Natural killer cell treated with Interleukin-12 subunit alpha and Interleukin-12 subunit beta and Interleukin-15 and Interleukin-18, amount 100 ng/mL, for 72 hours (primary cell): ENCODE results near the gene ACKR2. TPM values are rescaled to one million over a fixed set of nuclear protein-coding genes. Genes with fewer than 3 reads are reported as not detected.

Experiments used
- ATAC-seq, 2 donors: fragments of 150-1000 bp; cut with Tn5 transposase in 1 of 2; sonication (Bioruptor Pico), chemical (Tn5 transposase) in 1 of 2; 2 replicates each; pipeline ENCODE4 v1.10.0; 2021
- DNase-seq: peaks from one replicate; pipeline ENCODE4 v3.0.0; 2022; ENCODE audit warnings: low spot score
- H3K27ac Mint-ChIP-seq, 2 donors: 1 replicate in 1 of 2; 2 replicates in 1 of 2; pipeline ENCODE4 v1.8.0; 2022; ENCODE audit warnings: mixed read lengths in 2 of 2, mild to moderate bottlenecking in 1 of 2, moderate library complexity in 1 of 2
- H3K27me3 Mint-ChIP-seq, 2 donors: 1 replicate in 1 of 2; 2 replicates in 1 of 2; pipeline ENCODE4 v1.8.0; 2022; ENCODE audit warnings: mixed read lengths in 2 of 2
- H3K36me3 Mint-ChIP-seq: one replicate; pipeline ENCODE4 v1.8.0; 2022; ENCODE audit warnings: mixed read lengths
- H3K4me1 Mint-ChIP-seq, 2 donors: 1 replicate in 1 of 2; 2 replicates in 1 of 2; pipeline ENCODE4 v1.8.0; 2022; ENCODE audit warnings: low read depth in 2 of 2, mixed read lengths in 2 of 2, mild to moderate bottlenecking in 1 of 2
- H3K4me3 Mint-ChIP-seq: one replicate; pipeline ENCODE4 v1.8.0; 2022; ENCODE audit warnings: mixed read lengths
- H3K9me3 Mint-ChIP-seq: 2 replicates; pipeline ENCODE4 v1.8.0; 2022; ENCODE audit warnings: mixed read lengths
- total RNA-seq, 2 donors: library from RNA; stranded (reverse); gene quantifications; one replicate each; pipeline ENCODE4 v1.2.3, GENCODE V29; 2022

The ACKR2 gene
- total RNA-seq: 10 to 100 TPM in 1 of 2 donors, 1 to 10 TPM in 1; 2.3 to 11.5 TPM

- peaks cover under 1% of the 10 kb centered on the region for H3K36me3 Mint-ChIP-seq
- no peak within 1 kb of the TSS for H3K27ac Mint-ChIP-seq
- DNase-seq: no peak
- H3K4me3 Mint-ChIP-seq: no peak within 1 kb of the TSS
- peaks cover 3 to 10% of the 10 kb centered on the region in 2 donors for H3K4me1 Mint-ChIP-seq
- H3K9me3 Mint-ChIP-seq: no peaks in the 10 kb centered on the region
- H3K27me3 Mint-ChIP-seq: peaks cover 11 to 38% of the 10 kb centered on the region in 2 donors
- ATAC-seq: no peak
These were observed at the start of gene ACKR2 for GRCh38 chr3:42809202-42809601. TSS of gene ACKR2 (plus strand) at chr3:42809445. CDS start at chr3:42864503, 55,058 bp downstream.

- no peak overlapping the region for H3K27ac Mint-ChIP-seq
- peaks cover 0 to 15% of the 10 kb centered on the region in 2 donors for H3K27me3 Mint-ChIP-seq
- H3K4me1 Mint-ChIP-seq: no peaks in the 10 kb centered on the region
- no peaks in the 10 kb centered on the region for H3K36me3 Mint-ChIP-seq
- no peak overlapping the region for H3K4me3 Mint-ChIP-seq
- no peak for ATAC-seq
- no peaks in the 10 kb centered on the region for H3K9me3 Mint-ChIP-seq
- no peak for DNase-seq
These were observed 47.1 kb upstream of the ACKR2 start for GRCh38 chr3:42762046-42762724.

- Mint-ChIP-seq H3K9me3 (no peaks in the 10 kb centered on the region), H3K36me3 (no peaks in the 10 kb centered on the region), H3K4me3 (no peak overlapping the region), H3K27ac (no peak overlapping the region), H3K27me3 (peaks cover 0 to 15% of the 10 kb centered on the region in 2 donors), H3K4me1 (no peaks in the 10 kb centered on the region)
- ATAC-seq (no peak), DNase-seq (no peak)
These were observed 46.2 kb upstream of the ACKR2 start for GRCh38 chr3:42763021-42763420.

GRCh38 chr3:42764115-42764514 lies 45.1 kb upstream of the ACKR2 start:
- Mint-ChIP-seq H3K27ac (no peak overlapping the region), H3K4me3 (no peak overlapping the region), H3K27me3 (peaks cover 0 to 8% of the 10 kb centered on the region in 2 donors), H3K9me3 (no peaks in the 10 kb centered on the region), H3K4me1 (no peaks in the 10 kb centered on the region), H3K36me3 (no peaks in the 10 kb centered on the region)
- ATAC-seq: no peak
- no peak for DNase-seq

- Mint-ChIP-seq H3K27me3 (peaks cover 0 to 8% of the 10 kb centered on the region in 2 donors), H3K9me3 (no peaks in the 10 kb centered on the region), H3K27ac (no peak overlapping the region), H3K4me3 (no peak overlapping the region), H3K36me3 (no peaks in the 10 kb centered on the region), H3K4me1 (no peaks in the 10 kb centered on the region)
- ATAC-seq: no peak
- no peak for DNase-seq
These were observed 44.5 kb upstream of the ACKR2 start for GRCh38 chr3:42764561-42765295.

- H3K4me1 Mint-ChIP-seq: peaks cover 11 to 18% of the 10 kb centered on the region in 2 donors
- H3K9me3 Mint-ChIP-seq: no peaks in the 10 kb centered on the region
- H3K27ac Mint-ChIP-seq: no peak overlapping the region
- H3K27me3 Mint-ChIP-seq: peaks cover 0 to 4% of the 10 kb centered on the region in 2 donors
- H3K36me3 Mint-ChIP-seq: no peaks in the 10 kb centered on the region
- H3K4me3 Mint-ChIP-seq: no peak overlapping the region
- ATAC-seq (no peak), DNase-seq (no peak)
These were observed 39.6 kb upstream of the ACKR2 start for GRCh38 chr3:42769477-42770131.

GRCh38 chr3:42771271-42771670 lies 38.0 kb upstream of the ACKR2 start:
- Mint-ChIP-seq H3K27ac (no peak overlapping the region), H3K36me3 (no peaks in the 10 kb centered on the region), H3K4me3 (peak overlapping the region; percentile 32), H3K4me1 (peaks cover 11 to 18% of the 10 kb centered on the region in 2 donors), H3K27me3 (no peaks in the 10 kb centered on the region), H3K9me3 (no peaks in the 10 kb centered on the region)
- no peak for ATAC-seq
- no peak for DNase-seq

- H3K36me3 Mint-ChIP-seq: no peaks in the 10 kb centered on the region
These were observed 36.4 kb upstream of the ACKR2 start, which contains the start of gene CCDC13 for GRCh38 chr3:42772670-42773408. TSS of gene CCDC13 (minus strand) at chr3:42773253. CDS start at chr3:42758345, 14,908 bp downstream.

GRCh38 chr3:42773409-42773751 lies 35.9 kb upstream of the ACKR2 start:
- Mint-ChIP-seq H3K27ac (peak overlapping the region; percentile 78 to 89), H3K27me3 (no peaks in the 10 kb centered on the region), H3K36me3 (no peaks in the 10 kb centered on the region), H3K9me3 (no peaks in the 10 kb centered on the region), H3K4me3 (peak overlapping the region; percentile 91), H3K4me1 (peaks cover 11 to 18% of the 10 kb centered on the region in 2 donors)
- no peak for ATAC-seq
- no peak for DNase-seq

More at GRCh38 chr3:42772670-42773408, 36.4 kb upstream of the ACKR2 start, which contains the start of gene CCDC13:
- ATAC-seq (peak; percentile 98 to 99), DNase-seq (peak; percentile 95)
- H3K4me3 Mint-ChIP-seq: peak within 1 kb of the TSS; percentile 91
- no peaks in the 10 kb centered on the region for H3K9me3 Mint-ChIP-seq
- peak within 1 kb of the TSS; percentile 78 to 89 for H3K27ac Mint-ChIP-seq
- peaks cover 11 to 18% of the 10 kb centered on the region in 2 donors for H3K4me1 Mint-ChIP-seq
- no peaks in the 10 kb centered on the region for H3K27me3 Mint-ChIP-seq

- Mint-ChIP-seq H3K4me1 (peaks cover 0 to 3% of the 10 kb centered on the region in 2 donors), H3K27me3 (no peaks in the 10 kb centered on the region), H3K36me3 (peaks cover 10% of the 10 kb centered on the region), H3K4me3 (no peak overlapping the region), H3K9me3 (no peaks in the 10 kb centered on the region), H3K27ac (no peak overlapping the region)
- ATAC-seq: no peak
- no peak for DNase-seq
These were observed 30.6 kb upstream of the ACKR2 start for GRCh38 chr3:42778644-42779043.

GRCh38 chr3:42780398-42780797 lies 28.8 kb upstream of the ACKR2 start:
- H3K4me1 Mint-ChIP-seq: peaks cover 0 to 3% of the 10 kb centered on the region in 2 donors
- H3K4me3 Mint-ChIP-seq: no peak overlapping the region
- H3K9me3 Mint-ChIP-seq: no peaks in the 10 kb centered on the region
- H3K27ac Mint-ChIP-seq: no peak overlapping the region
- no peaks in the 10 kb centered on the region for H3K27me3 Mint-ChIP-seq
- H3K36me3 Mint-ChIP-seq: peaks cover 11% of the 10 kb centered on the region
- ATAC-seq (no peak), DNase-seq (no peak)

GRCh38 chr3:42780892-42781700 lies 28.1 kb upstream of the ACKR2 start:
- no peak for DNase-seq
- no peaks in the 10 kb centered on the region for H3K9me3 Mint-ChIP-seq
- no peaks in the 10 kb centered on the region for H3K27me3 Mint-ChIP-seq
- no peak overlapping the region for H3K27ac Mint-ChIP-seq
- peaks cover 14% of the 10 kb centered on the region for H3K36me3 Mint-ChIP-seq
- no peak overlapping the region for H3K4me3 Mint-ChIP-seq
- ATAC-seq: peak in 1 of 2 donors; percentile 67
- peaks cover 0 to 3% of the 10 kb centered on the region in 2 donors for H3K4me1 Mint-ChIP-seq

- Mint-ChIP-seq H3K9me3 (no peaks in the 10 kb centered on the region), H3K4me1 (peaks cover 0 to 9% of the 10 kb centered on the region in 2 donors), H3K4me3 (no peak overlapping the region), H3K27me3 (no peaks in the 10 kb centered on the region), H3K27ac (no peak overlapping the region), H3K36me3 (peaks cover 23% of the 10 kb centered on the region)
- ATAC-seq (no peak), DNase-seq (no peak)
These were observed 23.0 kb upstream of the ACKR2 start for GRCh38 chr3:42786212-42786611.
